HG03103 (cell line): ENCODE data around the gene PEX5L.
"Not testable (repeated sequence)": the region's sequence is repeated elsewhere in the genome, so short reads cannot be mapped to it uniquely, and the experiment has no call there.

Source experiments
- ATAC-seq: cut with Tn5 transposase; IDR thresholded peaks from one replicate; pipeline ENCODE4 v1.9.1; 2021; ENCODE audit warnings: low read depth; ENCODE audit not compliant: unreplicated experiment

Gene PEX5L

DNA sequence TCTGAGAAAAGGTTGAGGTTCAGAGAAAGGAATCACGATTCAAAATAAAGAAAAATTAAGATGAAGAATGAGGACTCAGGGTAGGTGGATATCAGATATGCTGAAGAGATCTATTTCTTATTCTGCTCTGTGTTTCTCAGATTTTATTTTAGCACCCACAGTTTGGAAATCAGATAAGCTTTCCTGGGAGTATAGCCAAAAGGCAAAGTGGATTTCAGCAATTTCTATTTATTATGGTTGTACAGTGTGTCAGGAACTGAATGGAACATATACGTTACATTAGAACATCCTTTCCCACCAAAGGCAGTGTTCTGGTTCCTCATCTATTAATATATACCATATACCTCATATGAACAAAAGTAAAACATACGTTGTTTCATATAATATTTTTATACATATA is 18.9 kb downstream of the PEX5L start:
- no peak for ATAC-seq

DNA sequence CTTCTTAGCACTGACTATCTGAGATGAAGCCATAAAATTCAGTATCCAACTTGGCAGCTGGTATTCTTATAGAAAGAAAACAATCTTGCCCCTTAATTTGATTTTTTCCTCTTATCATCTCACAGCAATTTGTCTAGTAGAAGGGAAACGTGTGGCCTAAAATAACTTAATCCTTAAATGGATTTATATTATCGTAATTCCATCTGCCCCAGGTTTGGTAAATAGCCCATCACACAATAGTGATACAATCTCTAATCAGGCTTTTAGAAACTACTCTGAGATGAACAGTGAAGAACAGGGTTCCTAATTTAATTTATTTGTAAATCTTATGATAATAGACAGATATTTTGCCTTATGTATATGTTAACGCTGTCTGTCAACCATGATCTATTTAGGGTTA is 24.8 kb downstream of the PEX5L start:
- no peak for ATAC-seq

DNA sequence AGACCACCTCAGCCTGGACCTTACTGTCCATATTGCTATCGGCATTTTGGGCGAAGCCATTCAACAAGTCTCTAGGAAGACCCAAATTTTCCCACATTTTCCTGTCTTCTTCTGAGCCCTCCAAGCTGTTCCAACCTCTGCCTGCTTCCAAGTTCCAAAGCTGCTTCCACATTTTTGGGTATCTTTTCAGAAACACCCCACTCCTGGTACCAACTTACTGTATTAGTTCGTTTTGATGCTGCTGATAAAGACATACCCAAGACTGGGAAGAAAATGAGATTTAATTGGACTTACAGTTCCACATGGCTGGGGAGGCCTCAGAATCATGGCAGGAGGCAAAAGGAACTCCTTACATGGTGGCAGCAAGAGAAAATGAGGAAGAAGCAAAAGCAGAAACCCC is 28.4 kb downstream of the PEX5L start:
- not testable (repeated sequence) for ATAC-seq

DNA sequence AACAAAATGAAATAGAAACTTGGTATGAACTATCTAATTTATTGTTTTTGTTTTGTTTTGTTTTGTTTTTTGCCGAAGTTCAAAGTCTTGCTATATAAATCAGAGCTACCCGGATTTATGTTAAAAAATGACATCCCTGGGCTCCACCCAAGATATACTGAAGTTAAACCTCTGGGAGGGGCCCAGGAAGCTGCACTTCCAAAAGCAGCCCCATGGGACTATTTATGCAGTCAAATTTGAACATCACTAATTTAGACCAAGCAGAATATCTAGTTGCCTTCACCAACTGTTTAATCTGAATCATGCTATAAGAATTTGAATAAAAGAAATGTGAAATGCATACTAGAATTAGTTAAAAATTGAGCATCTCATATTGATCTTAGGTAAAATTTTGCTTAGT is 32.2 kb downstream of the PEX5L start:
- ATAC-seq, result no peak

DNA sequence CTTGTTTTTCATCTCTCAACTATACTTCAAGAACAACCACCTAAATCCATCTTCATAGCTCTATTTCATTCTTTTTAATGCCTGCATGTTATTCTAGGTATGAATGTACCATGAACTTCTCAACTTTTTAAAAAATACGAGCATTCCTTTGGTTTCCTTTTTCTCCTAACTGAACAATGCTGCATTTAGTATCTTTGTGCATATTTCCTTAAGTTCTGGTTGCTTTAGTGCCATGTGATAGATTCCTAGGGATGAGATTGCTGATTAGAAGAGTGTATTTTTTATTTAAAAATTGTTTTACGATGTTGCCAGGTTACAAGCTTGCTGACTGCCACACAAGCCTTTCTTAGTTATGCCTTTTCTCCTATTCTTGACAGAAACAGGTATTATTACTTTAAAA is 34.7 kb downstream of the PEX5L start:
- no peak for ATAC-seq

DNA sequence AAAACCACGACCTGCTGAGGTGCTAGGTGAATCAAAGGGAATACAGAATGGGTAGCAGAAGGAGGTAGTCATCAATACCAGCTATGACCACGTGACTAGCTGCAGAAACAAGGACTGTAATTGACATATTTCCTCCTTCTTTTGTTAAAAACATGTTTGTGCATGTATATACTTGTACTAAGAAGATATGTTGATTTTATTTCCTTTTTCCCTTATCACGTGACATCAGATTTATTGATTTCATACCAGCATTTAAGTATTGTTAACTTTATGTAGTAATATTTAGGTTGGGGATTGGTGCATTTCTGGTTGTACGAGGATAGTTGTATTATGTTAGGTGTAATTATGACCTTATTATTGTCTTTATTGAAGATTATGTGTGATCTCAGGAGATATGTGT is 36.2 kb downstream of the PEX5L start:
- ATAC-seq, result no peak

DNA sequence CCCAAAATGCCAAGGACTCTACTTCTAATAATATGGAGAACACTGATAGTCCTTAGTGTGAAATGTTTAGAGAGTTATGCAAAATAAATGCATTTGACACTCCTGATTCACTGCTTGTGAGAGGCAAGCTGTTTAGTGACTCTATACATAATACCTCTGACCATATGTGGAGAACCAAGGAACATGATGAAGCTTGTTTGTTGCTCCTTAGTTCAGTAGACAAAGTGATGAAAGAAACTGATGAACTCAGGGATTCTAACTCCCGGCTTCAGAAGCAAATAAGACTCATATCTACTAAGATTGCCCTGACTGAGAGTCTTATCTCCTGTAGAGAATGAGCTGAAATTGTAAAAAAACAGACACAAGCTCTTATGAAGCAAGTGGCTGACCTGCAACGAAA is 41.3 kb downstream of the PEX5L start:
- ATAC-seq, result no peak

DNA sequence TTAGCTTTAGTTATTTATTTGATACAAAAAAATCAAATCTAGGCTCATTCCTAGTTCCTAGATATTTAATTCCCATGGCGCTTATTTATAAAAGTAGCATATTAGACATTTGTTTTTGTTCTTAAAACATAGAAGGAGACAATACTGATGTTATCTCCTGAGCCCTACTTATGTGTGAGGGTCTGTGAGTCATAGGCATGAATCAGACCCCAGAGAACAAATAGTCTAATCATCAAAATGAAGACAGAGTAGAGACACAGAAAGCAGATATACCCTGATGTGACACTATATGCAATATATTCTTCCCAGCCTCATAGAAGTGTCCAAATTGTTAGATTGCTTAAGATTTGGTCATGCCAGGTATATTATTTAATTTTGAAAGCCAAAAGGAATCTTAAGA is 44.9 kb downstream of the PEX5L start:
- no peak for ATAC-seq

DNA sequence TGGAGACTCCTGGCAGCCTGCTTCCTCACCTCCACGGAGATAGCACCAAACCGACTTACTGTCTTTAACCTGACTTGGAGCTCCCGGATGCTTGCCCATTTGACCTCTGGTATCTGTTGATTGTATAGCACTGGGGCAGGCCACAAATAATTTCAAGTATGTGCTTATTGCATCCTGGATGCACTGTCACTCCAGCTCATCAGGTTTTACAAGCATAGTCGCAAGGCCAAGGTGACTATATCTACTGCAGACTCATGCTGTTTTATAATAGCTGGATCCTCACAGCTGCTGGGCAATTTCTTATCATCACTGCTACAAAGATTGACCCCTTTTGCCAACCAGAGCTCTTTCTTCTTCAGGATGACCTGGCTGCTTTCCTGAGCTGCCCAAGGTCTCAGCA is 45.6 kb downstream of the PEX5L start:
- no peak for ATAC-seq

DNA sequence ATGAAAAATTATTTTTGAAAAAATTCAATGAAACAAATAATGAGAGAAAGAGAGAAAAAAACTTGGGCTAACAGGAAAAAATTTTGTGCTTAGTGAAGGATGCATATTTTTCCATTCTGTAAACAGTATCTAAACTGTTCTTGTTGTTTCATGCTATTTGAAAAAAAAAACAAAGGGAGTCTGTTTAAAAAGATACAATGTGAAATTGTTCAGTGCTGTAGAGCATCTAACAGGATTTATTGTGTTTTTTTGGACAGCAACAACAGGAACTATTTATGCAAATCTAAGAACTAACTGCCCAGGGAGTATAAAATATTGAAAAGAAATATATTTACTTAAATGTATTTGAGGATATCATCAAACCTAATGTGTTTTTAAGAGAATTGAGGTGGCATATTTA is 55.1 kb downstream of the PEX5L start:
- ATAC-seq, result no peak

DNA sequence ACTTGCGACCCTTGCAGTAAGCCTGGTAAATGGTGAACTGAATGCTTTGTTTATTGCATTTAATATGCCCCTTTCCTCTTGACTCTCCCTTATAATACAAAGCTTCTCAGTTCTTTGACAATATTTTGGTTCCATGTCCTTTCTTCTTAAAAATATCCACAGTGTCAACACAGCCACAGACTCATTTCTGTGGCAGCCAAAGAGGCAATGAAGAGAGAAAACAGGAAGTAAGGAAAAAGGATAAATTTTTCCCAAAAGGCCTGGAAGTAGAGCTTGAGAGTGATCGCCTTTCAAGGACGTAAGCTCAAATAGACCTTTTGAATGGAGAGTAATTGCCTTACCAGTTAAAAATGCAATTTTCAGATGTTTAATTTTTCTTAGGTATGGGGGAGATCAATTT is 59.4 kb downstream of the PEX5L start:
- ATAC-seq, result no peak

DNA sequence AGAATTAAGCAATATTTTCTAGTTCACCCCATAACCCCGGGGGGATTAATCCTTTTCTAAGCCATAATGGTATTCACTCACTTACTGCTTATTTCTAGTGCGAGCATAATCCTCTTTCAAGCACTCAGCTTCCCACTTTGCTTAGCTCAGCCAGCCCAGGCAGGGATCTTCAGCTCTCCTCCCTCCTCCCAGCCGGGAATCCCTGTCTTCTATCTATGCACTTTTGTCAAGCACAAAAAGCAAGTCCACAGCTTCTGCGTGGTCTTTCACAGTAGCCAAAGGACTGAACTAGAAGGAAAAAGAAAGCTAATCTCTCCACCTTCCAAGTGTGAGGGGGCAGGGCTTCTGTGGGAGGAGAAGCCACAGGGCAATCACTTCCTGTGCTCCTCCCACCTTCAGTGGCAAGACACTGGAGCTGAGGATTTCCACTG is 62.8 kb downstream of the PEX5L start:
- no peak for ATAC-seq

DNA sequence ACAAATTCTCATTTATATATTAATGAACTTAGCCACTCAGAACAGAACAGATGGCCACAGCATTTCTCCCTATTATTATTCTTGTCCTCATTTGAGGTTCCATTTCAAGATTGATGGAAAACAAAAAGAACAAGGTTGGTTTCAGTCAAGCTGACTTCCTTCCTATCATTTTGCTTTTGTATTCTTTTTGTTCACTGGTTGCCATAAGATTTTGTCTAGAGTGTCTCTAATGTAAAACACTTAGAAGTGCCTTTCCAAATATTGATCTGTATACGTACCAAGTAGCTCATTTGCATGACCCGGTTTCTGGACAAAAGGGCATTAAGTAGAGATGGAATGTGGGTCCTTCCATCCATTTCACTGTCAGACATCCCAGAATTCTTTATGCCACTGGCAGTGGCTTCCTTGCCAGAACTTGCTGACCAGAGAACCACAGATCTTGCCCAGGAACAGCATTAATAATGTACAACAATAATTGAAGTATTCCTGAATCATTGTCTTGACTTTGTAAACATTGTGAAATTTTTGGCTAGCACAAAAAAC is 63.8 kb downstream of the PEX5L start:
- ATAC-seq, result no peak

DNA sequence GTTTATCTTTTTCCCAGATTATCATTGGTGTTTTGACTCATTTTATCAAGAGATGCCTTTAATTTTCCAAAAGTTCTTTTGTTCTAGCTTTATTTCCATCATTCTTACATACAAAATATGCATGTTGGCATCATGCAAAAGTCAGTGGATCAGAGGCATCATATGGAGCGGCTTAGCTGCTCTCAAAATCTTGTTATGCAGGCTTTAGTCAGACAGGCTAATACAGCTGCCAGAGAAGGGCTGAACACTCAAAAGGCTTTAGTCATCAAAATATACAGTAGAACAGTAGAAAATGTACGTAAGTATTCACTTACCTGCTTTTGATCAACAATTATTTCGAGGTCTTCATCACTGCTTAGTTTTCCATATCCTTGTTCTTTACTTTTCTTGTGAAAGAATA is 65.5 kb downstream of the PEX5L start:
- ATAC-seq, result no peak

DNA sequence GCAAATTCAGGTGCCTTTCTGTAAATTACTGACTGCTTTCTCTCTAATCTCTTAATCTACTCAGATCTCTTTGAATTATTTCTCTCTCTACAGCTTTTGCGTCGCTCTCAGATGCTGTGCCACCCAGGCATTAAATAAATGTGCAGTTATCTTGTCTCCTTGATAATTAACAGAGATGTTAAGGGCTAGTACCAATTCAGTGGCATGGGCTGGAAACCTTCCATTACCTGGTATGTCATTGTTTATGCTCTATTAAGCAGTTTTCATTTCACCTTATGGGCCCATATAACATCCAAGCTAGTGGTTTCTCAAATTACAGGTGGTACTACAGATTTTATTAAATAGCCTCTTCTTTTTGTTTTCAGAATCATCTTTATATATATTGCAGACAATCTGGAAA is 66.0 kb downstream of the PEX5L start:
- ATAC-seq, result no peak

DNA sequence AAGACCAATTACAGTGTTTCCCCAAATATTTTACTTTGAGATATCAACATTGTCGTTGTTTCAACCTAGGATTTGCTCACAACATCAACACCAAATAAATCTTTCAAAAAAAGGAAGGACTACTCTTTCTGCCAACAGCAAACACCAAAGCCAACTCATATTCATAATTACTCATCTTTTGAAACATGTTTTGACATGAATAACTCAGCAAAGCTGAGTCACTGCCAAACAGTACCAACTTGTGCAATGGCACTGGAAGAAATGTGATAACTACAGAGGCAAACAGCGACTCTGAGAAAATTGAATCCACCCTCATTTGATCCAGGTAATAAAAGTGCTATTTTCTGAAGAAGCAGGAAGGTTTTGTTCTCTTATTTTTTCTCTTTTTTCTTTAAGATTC is 67.2 kb downstream of the PEX5L start:
- no peak for ATAC-seq

DNA sequence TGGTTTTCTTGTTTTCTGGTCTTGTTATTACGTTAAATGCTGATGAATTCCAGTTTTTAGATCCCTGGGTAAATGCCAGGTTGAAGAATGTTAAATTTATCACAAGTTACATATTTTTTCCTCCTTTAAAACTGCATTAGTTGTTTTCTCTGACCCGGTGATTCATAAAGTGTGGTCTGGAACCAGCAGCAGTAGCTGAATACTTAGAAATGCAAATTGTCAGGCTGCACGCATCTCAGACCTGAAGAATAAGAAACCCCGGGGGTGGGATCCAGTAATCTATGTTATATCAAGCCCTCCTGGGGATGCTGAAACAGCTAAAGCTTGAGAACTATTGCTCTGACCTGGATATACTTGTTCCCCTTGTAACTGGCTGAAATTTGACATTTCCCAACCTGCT is 69.1 kb downstream of the PEX5L start:
- ATAC-seq, result peak; percentile 70

DNA sequence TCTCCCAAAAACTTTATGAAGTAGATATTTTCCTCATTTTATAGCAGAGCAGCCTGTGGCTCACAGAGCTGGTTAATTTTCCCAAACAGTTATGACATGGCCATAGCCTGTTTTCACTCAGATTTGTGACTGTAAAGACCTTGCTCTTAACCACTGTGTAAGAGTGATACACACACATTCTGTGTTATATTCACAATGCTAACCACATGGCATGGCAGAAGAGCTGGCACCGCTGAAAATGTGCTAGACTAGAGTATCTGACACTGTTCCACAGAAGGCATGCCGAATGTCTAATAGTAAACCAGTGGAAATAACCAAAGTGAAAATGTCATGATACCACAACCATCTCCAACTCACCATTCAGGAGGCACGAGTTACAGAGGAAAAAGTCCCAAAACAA is 71.8 kb downstream of the PEX5L start:
- ATAC-seq, result no peak

DNA sequence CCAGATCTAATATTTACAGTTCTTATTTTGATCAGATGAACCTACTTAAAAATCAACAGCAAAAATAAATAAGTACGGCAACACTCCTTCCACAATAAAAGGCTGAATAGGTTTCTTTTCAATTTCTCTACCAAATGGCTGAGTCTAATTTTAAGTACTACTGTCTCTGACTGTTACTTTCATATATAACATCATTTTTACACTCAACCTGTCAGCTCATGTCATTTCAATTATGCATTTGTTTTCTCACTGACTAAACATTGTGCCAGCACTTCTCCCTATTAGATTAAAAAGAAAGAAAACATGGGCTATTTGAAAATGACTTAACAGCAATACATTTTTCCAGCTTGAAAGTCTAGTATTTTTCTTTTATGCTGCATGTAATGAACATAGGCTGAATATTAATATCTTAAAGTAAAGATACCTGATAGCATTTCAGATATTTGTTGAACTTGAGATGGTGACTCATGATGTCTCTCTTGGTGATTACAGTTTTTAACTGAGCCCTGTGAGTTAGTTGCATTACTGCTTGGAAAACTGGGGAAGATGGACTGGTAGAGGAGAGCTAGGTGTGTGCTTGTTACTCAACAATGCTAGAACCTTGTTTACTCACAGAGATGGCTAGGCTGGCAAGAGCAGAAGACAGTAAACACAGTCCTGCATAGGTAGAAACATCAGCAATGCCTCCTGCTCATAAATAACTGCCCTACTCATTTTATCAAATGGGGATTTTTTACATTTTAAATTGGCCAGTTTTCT is 73.9 kb downstream of the PEX5L start:
- ATAC-seq, result no peak

DNA sequence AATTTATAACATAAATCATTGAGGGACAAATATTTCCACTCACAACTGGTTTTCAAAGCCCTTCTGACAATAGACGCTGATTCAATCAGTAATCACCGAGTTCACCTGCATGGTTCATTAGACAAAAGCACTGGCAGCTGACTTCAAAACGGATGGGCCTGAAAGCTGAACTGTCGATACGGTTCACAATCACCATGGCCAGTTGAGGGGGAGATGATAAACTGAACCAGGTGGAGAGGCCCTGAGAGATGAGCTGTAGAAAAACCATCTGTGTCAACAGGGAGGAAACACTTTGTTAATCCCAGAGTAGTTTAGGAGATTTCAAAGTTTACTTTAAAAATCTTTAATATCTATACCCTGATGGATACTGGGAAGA is 75.0 kb downstream of the PEX5L start:
- ATAC-seq, result peak; percentile 78

DNA sequence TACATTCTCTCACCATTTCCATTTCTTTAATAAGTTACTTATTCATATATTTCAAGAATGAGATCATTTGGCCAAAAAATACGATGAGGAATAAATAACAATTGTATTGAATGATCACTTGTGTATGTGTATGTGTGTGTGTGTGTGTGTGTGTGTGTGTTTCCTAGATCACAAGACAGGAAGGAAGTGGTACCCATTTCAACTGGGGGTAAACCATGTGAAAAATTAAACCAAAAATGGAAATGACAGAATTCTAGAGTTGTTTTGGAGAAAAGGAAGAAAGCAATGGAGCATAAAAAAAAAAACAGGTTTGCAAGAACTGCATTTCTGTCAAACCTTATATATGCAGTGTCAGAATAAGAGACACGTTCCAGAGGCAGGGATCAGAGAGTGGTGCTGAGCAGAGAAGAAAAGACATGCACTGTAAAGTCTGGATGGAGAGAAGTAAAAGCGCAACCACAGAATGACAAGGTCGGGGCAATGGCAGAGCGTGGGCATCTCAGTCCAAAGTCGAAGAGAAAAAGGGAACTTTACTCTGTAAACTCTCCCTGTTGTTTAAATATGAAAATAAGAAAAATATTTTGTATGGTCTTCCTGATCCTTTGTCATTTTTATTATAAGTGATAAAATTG is 75.5 kb downstream of the PEX5L start:
- peak; percentile 17 for ATAC-seq

DNA sequence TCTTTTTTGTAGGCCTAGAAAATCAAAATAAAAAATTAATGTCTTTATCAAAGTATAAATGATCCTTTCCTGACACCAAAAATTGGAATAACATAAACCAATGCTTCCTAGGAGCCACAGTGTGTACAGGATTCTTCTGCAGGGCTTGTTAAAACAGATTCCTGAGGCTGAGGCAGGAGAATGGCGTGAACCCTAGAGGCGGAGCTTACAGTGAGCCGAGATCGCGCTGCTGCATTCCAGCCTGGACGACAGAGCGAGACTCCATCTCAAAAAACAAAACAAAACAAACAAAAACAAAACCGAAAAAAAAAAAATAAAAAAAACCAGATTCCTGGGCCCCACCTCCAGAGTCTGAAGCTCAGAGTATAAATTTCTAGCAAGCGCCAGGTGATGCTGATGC is 78.0 kb downstream of the PEX5L start:
- no peak for ATAC-seq
